Gastrocnemius medialis (tissue), 4 donors: Measurements from ENCODE around the gene KPNB1. TPM values are rescaled to one million over a fixed set of nuclear protein-coding genes. Genes with fewer than 3 reads are reported as not detected.

Experiments
- ATAC-seq, 2 donors: fragments of 150-250 bp; one replicate each; pipeline ENCODE4 v1.9.1; 2016
- DNase-seq, 2 donors: peaks; one replicate each; pipeline ENCODE4 v3.0.0-alpha.2; 2019
- H3K27ac ChIP-seq, 4 donors: fragments of 200-600 bp; sonication (generic); 1 replicate in 1 of 4; 2 replicates in 3 of 4; pipeline ENCODE4 v1.5.1; 2016 to 2018; ENCODE audit warnings: mild to moderate bottlenecking in 2 of 4, moderate library complexity in 1 of 4
- H3K27me3 ChIP-seq, 3 donors: fragments of 200-600 bp; sonication (generic) in 2 of 3; 1 replicate in 1 of 3; 2 replicates in 2 of 3; pipeline versions ENCODE4 v1.5.1 to v1.6.0; 2016 to 2019; ENCODE audit warnings: mild to moderate bottlenecking in 1 of 3, moderate library complexity in 1 of 3
- H3K36me3 ChIP-seq, 2 donors: fragments of 200-600 bp; sonication (generic) in 1 of 2; one replicate each; pipeline ENCODE4 v1.5.1; 2017 to 2018
- H3K4me1 ChIP-seq, 2 donors: fragments of 200-600 bp; sonication (generic) in 1 of 2; one replicate each; pipeline ENCODE4 v1.5.1; 2016 to 2017; ENCODE audit warnings: mild to moderate bottlenecking in 2 of 2
- H3K4me3 ChIP-seq, 4 donors: fragments of 200-600 bp; sonication (generic) in 3 of 4; 1 replicate in 1 of 4; 2 replicates in 3 of 4; pipeline ENCODE4 v1.5.1; 2016 to 2019; ENCODE audit warnings: mild to moderate bottlenecking in 2 of 4
- H3K9me3 ChIP-seq, 3 donors: fragments of 200-600 bp; sonication (generic) in 2 of 3; 1 replicate in 1 of 3; 2 replicates in 2 of 3; pipeline ENCODE4 v1.5.1; 2016 to 2019
- POLR2A ChIP-seq, 2 donors: fragments of 450-650 bp; IDR thresholded peaks; one replicate each; pipeline ENCODE4 v1.6.1; 2017; ENCODE audit warnings: antibody characterized with exemption in 2 of 2, mild to moderate bottlenecking in 2 of 2, moderate library complexity in 2 of 2
- in situ Hi-C, 4 donors: fragments of 200-750 bp; cut with MboI; loops; one replicate each; pipeline versions ENCODE4 v1.15.0 to v1.8.0; 2017; ENCODE audit warnings: low sequenced_read_pairs in 4 of 4
- intact Hi-C: fragments of 100-400 bp; cut with DNase I; formaldehyde crosslinking; loops from one replicate; pipeline ENCODE4 v1.15.1; 2023; ENCODE audit warnings: low total_unique reads
- total RNA-seq, 4 donors: library from RNA; depleted of rRNA; stranded (reverse); fragments of >200 nt; gene quantifications; one replicate each; pipeline versions ENCODE4 v1.1.0 to v1.2.3, GENCODE V29; 2016
- TF ChIP-seq, protein P1 (sequence below), 5 experiments: fragments of 450-650 bp in 3 of 5; fragments of 200-600 bp in 2 of 5; sonication (generic) in 2 of 5; IDR thresholded peaks in 4 of 5; conservative IDR thresholded peaks in 1 of 5; 1 replicate in 4 of 5; 2 replicates in 1 of 5; pipeline ENCODE4 v1.5.1; 2016 to 2019; ENCODE audit warnings: antibody characterized with exemption in 5 of 5, mild to moderate bottlenecking in 3 of 5, moderate library complexity in 3 of 5

The KPNB1 gene
- total RNA-seq, 4 donors from 2014 or later: 170 to 238 (median 211) TPM

- intact Hi-C loops (no loop called here), in situ Hi-C loops (no loop called here)
- H3K27me3 ChIP-seq: no peaks in the 10 kb centered on the region
- ATAC-seq: no peak
- TF ChIP-seq POLR2A (IDR thresholded peaks at IDR 0.05): no peak
- TF ChIP-seq, protein P1, sequence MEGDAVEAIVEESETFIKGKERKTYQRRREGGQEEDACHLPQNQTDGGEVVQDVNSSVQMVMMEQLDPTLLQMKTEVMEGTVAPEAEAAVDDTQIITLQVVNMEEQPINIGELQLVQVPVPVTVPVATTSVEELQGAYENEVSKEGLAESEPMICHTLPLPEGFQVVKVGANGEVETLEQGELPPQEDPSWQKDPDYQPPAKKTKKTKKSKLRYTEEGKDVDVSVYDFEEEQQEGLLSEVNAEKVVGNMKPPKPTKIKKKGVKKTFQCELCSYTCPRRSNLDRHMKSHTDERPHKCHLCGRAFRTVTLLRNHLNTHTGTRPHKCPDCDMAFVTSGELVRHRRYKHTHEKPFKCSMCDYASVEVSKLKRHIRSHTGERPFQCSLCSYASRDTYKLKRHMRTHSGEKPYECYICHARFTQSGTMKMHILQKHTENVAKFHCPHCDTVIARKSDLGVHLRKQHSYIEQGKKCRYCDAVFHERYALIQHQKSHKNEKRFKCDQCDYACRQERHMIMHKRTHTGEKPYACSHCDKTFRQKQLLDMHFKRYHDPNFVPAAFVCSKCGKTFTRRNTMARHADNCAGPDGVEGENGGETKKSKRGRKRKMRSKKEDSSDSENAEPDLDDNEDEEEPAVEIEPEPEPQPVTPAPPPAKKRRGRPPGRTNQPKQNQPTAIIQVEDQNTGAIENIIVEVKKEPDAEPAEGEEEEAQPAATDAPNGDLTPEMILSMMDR (IDR thresholded peaks at IDR 0.05 in 4 of 5, conservative IDR thresholded peaks at IDR 0.05 in 1 of 5): no peak
- no peak for DNase-seq
- no peak overlapping the region for H3K4me3 ChIP-seq
- no peaks in the 10 kb centered on the region for H3K4me1 ChIP-seq
- peaks cover 0 to 19% of the 10 kb centered on the region in 2 donors for H3K36me3 ChIP-seq
- no peak overlapping the region for H3K27ac ChIP-seq
- no peaks in the 10 kb centered on the region for H3K9me3 ChIP-seq
Observed at GRCh38 chr17:47628014-47628566, 21.6 kb upstream of the KPNB1 start.

GRCh38 chr17:47629826-47630225 lies 19.9 kb upstream of the KPNB1 start:
- DNase-seq (no peak), ATAC-seq (no peak)
- Histone ChIP-seq H3K27me3 (no peaks in the 10 kb centered on the region), H3K4me1 (no peaks in the 10 kb centered on the region), H3K4me3 (no peak overlapping the region), H3K27ac (no peak overlapping the region), H3K9me3 (no peaks in the 10 kb centered on the region), H3K36me3 (peaks cover 0 to 4% of the 10 kb centered on the region in 2 donors)
- intact Hi-C loops: no loop called here
- in situ Hi-C loops: no loop called here
- TF ChIP-seq, protein P1 (IDR thresholded peaks at IDR 0.05 in 4 of 5, conservative IDR thresholded peaks at IDR 0.05 in 1 of 5): no peak
- no peak for TF ChIP-seq POLR2A (IDR thresholded peaks at IDR 0.05)

DNA sequence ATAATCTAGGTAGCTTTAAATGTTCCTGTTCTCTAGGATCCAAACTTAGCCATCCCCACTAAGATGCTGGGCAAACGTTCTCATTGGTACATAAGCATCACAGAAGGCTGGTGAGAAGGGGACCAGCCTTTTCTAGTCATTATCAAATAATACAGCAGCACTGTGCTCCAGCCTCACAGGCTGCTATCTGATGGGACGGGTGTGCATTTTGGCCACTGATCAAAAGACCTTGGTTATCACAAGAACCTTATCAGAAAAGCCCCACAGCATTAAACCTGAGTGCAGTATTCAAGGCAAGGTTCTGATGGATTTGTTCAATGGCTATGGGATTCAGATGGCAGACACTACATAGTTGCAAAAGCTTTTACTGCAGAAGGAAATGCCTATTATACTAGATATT lies 19.1 kb upstream of the KPNB1 start:
- Histone ChIP-seq H3K27ac (no peak overlapping the region), H3K4me1 (peaks cover 0 to under 1% of the 10 kb centered on the region in 2 donors), H3K27me3 (no peaks in the 10 kb centered on the region), H3K9me3 (no peaks in the 10 kb centered on the region), H3K36me3 (no peaks in the 10 kb centered on the region), H3K4me3 (no peak overlapping the region)
- TF ChIP-seq, protein P1 (IDR thresholded peaks at IDR 0.05 in 4 of 5, conservative IDR thresholded peaks at IDR 0.05 in 1 of 5): no peak
- no peak for TF ChIP-seq POLR2A (IDR thresholded peaks at IDR 0.05)
- DNase-seq (no peak), ATAC-seq (no peak)
- intact Hi-C loops: no loop called here
- in situ Hi-C loops: no loop called here

DNA sequence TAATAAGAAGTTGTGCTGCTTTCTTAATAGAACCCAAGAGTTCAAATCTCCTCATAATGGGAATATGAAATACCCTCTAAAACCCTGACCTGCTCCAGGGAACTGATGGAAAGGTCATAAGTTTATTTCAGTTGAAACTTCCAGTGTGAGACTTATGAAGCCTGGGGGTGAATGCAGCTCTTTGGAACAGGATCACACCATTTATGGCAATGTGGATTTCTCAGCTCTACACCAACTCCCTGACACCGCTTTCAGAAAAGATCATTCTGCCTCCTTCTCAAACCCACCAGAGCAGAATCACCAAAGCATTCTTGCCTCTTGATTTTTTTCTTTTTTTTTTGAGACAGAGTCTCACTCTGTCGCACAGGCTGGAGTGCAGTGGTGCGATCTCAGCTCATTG lies 16.7 kb upstream of the KPNB1 start:
- ATAC-seq (no peak), DNase-seq (no peak)
- Histone ChIP-seq H3K27me3 (no peaks in the 10 kb centered on the region), H3K27ac (no peak overlapping the region), H3K4me1 (peaks cover 7 to 14% of the 10 kb centered on the region in 2 donors), H3K36me3 (no peaks in the 10 kb centered on the region), H3K9me3 (no peaks in the 10 kb centered on the region), H3K4me3 (no peak overlapping the region)
- TF ChIP-seq, protein P1 (IDR thresholded peaks at IDR 0.05 in 4 of 5, conservative IDR thresholded peaks at IDR 0.05 in 1 of 5): no peak
- no peak for TF ChIP-seq POLR2A (IDR thresholded peaks at IDR 0.05)
- in situ Hi-C loops: no loop called here
- intact Hi-C loops: no loop called here

DNA sequence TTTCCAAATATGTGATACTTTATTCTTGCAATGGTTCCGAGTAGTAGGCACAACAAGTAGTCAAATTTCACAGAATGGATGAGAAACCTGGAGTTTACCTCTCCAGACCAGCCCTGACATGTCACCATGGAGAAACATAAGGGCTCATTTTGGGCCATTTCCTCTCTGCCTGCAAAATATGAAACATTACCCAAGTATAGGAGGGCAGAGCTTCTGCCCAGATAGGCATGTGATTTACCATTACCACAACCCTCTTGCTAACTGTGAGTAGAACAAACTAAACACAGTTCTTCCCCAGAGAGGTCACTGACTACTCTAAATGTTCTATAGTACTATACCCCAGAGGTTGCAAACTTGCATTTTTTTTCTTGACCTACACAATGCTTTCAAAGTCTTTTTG lies 15.7 kb upstream of the KPNB1 start:
- Histone ChIP-seq H3K9me3 (no peaks in the 10 kb centered on the region), H3K4me1 (peaks cover 7 to 16% of the 10 kb centered on the region in 2 donors), H3K27me3 (no peaks in the 10 kb centered on the region), H3K27ac (no peak overlapping the region), H3K36me3 (no peaks in the 10 kb centered on the region), H3K4me3 (no peak overlapping the region)
- TF ChIP-seq, protein P1 (IDR thresholded peaks at IDR 0.05 in 4 of 5, conservative IDR thresholded peaks at IDR 0.05 in 1 of 5): no peak
- TF ChIP-seq POLR2A (IDR thresholded peaks at IDR 0.05): no peak
- intact Hi-C loops (no loop called here), in situ Hi-C loops (no loop called here)
- DNase-seq (no peak), ATAC-seq (no peak)
